ENCODE data around the gene BRSK1.

BRSK1 gene

DNA sequence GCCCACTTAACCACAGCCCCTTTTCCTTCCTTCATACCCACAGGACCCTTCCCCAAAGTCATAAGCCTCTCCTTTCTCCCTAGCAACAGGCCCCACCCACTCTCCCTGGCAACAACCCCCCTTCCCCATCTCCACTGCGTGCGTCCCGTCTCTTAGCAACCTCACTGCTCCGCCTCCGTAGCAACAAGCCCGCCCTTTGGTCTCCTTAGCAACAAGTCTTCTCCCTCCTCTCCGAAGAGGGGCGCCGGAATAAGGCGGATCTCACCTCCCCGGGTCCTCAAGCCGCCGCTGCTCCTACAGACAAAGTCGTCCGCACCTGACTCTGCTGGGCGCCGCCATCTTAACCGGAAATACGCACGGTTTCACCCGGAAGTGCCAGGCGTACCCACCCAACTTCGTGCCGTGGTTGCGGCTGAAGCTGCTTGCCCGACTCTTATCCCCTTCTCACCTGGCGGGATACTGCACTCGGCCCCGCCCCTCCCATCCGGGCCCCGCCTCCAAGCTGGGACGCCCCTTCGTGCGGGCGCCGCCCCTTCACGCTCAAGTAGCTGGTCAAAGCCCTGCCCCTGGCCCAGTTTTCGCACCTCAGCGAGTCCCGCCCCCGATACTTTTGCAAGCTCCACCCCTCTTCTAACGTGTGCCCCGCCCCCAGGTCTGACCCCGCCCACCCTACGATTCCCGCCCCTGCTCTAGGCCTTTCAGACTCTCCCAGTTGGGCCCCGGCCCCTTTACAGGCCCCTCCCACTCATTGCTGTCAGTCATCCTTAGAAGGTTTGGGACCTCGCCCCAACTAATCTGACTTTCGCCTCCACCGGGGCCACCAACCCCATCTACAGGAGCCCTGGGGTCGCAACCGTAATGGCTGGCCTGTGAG, 3.8 kb upstream of the BRSK1 start, which contains the start of gene HSPBP1:
TSS of gene HSPBP1 (minus strand) at position 341 of the 874 bp plus-strand sequence. CDS start 502 bp downstream, outside the sequence.
- Histone ChIP-seq H3K36me3 (ENCODE audit: control insufficient read depth, insufficient read depth, low read length) (peaks cover 9% of the 10 kb centered on the region), H3K4me1 (ENCODE audit: control insufficient read depth, insufficient read depth, low read length) (peaks cover 6% of the 10 kb centered on the region), H3K9ac (ENCODE audit: low read depth, low read length) (peak within 1 kb of the TSS; percentile 73), H3K27me3 (ENCODE audit: control insufficient read depth, insufficient read depth, low read length) (no peaks in the 10 kb centered on the region), H3K9me3 (ENCODE audit: control insufficient read depth, insufficient read depth, low read length) (no peaks in the 10 kb centered on the region), H3K4me3 (ENCODE audit: low read depth, low read length) (peak within 1 kb of the TSS; percentile 84)

DNA sequence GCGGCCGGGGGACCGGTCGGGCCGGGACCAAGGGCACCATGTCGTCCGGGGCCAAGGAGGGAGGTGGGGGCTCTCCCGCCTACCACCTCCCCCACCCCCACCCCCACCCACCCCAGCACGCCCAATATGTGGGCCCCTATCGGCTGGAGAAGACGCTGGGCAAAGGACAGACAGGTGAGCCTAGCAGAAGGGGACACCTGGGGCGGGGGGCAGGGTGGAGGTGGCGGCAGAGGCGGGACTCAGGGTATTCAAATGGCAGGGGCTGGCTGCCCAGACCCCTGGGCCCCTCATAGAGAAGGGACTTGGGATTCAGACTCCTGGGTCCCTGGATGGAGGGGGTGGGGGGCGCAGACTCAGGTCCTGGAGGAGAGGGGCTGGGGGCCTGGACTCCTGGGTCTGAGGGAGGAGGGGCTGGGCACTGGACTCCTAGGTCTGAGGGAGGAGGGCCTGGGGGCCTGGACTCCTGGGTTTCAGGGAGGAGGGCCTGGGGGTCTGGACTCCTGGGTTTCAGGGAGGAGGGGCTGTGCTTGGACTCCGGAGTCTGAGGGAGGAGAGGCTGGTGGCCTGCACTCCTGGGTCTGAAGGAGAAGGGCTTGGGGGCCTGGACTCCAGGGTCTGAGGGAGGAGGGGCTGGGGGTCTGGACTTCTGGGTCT, 735 bp downstream of the BRSK1 start:
- Histone ChIP-seq H3K4me3 (ENCODE audit: low read depth, low read length) (peak overlapping the region; percentile 43), H3K9ac (ENCODE audit: low read depth, low read length) (peak overlapping the region; percentile 54)

DNA sequence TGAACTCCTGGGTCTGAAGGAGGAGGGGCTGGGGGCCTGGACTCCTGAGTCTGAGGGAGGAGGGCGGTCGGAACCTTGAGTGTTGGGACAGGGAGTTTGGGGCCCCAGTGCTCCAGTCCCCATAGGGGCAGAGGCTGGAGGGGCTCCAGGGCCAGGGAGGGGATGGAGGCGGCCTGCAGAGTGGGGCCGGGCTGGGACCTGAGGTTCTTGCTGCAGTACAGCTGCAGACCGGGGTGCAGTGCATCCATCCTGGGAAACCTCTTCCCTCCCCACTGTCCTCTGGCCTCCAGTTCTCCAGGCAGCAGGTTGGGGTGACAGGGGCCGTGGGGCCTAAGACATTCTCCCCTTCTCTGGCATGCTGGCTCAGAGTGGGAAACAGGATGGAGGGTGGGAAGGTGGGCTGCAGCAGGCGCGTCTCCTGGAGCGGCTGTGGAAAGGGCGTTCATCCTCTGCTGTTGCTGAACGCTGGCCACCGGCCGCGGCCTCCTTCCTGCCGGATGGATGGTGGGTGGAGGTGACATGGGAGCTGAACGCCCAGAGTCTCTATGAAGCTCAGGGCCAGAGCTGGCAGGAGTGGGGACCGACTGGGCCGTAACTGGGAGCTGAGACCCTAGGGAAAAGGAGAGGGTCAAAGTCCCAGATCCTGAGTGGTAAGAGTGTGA, 1.6 kb downstream of the BRSK1 start:
- Histone ChIP-seq H3K4me3 (ENCODE audit: low read depth, low read length) (peak overlapping the region; percentile 43), H3K27me3 (ENCODE audit: control insufficient read depth, insufficient read depth, low read length) (no peaks in the 10 kb centered on the region), H3K36me3 (ENCODE audit: control insufficient read depth, insufficient read depth, low read length) (peaks cover 23% of the 10 kb centered on the region), H3K9me3 (ENCODE audit: control insufficient read depth, insufficient read depth, low read length) (no peaks in the 10 kb centered on the region), H3K9ac (ENCODE audit: low read depth, low read length) (no peak overlapping the region), H3K4me1 (ENCODE audit: control insufficient read depth, insufficient read depth, low read length) (peaks cover 6% of the 10 kb centered on the region)

More for the DNA sequence above, 735 bp downstream of the BRSK1 start:
- no peaks in the 10 kb centered on the region for H3K27me3 ChIP-seq (ENCODE audit: control insufficient read depth, insufficient read depth, low read length)
- H3K9me3 ChIP-seq (ENCODE audit: control insufficient read depth, insufficient read depth, low read length): no peaks in the 10 kb centered on the region
- H3K4me1 ChIP-seq (ENCODE audit: control insufficient read depth, insufficient read depth, low read length): peaks cover 6% of the 10 kb centered on the region
- H3K36me3 ChIP-seq (ENCODE audit: control insufficient read depth, insufficient read depth, low read length): peaks cover 21% of the 10 kb centered on the region

DNA sequence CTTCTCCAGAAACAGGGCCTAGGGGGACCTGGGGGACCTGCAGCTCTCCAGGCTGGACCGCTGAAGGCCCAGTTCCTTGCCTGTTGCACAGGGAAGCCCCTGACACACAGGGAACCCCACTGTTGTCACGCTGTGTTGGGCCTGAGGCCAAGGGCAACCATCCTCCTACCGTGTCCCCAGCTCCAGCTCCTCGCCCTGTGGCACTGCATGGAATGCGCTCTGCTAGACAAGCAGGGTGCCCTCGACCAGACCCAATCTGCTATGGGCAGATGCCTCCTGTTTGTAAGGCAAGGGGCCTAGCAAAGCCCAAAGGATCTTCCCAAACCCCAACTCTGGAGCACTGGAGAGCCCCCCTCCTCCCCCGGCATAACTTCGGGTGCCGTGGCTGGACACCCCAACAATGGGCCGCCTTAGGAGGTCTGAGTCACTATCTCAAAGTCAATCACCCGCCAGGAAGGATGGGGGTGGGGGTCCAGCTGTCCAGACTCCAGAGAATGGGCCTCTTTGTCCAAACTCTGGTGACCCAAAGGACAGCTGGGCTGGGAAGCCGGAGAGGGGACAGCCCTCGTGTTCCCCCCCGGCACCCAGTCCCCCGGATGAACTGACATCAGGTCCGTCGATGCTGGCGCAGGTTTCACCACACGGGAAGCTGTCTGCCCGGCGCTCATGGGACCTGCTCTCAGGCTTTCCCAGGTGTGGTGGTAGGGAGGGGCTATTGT, 3.7 kb downstream of the BRSK1 start:
- Histone ChIP-seq H3K4me3 (ENCODE audit: low read depth, low read length) (no peak overlapping the region), H3K27me3 (ENCODE audit: control insufficient read depth, insufficient read depth, low read length) (no peaks in the 10 kb centered on the region), H3K36me3 (ENCODE audit: control insufficient read depth, insufficient read depth, low read length) (peaks cover 27% of the 10 kb centered on the region), H3K4me1 (ENCODE audit: control insufficient read depth, insufficient read depth, low read length) (no peaks in the 10 kb centered on the region), H3K9ac (ENCODE audit: low read depth, low read length) (no peak overlapping the region), H3K9me3 (ENCODE audit: control insufficient read depth, insufficient read depth, low read length) (no peaks in the 10 kb centered on the region)

DNA sequence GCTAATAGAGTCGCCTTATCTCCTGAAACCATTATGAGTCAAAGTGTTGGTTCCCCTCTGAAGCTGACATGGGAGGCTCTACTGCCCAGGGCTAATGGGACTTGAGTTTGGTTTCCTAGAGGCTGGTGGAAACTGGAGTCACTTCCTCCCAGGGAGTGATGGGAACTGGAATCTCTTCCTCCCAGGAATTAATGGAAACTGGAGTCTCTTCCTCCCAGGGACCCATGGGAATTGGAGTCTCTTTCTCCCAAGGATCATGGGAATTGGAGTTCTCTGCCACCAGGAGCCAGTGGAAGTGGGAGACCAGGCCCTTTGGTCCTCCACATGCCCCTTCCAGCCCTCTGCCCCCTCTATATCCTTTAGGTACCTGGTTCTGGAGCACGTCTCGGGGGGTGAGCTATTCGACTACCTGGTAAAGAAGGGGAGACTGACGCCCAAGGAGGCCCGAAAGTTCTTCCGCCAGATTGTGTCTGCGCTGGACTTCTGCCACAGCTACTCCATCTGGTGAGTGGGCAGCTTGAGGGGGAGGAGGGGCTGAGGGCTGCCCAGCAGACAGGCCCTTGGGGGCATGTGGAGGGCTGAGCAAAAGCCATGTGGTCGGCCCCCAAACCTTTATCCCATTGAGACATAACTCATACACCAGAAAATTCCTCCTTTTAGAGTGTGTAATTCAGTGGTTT, 5.5 kb downstream of the BRSK1 start:
- H3K36me3 ChIP-seq (ENCODE audit: control insufficient read depth, insufficient read depth, low read length): peaks cover 33% of the 10 kb centered on the region
- no peaks in the 10 kb centered on the region for H3K9me3 ChIP-seq (ENCODE audit: control insufficient read depth, insufficient read depth, low read length)
- H3K4me3 ChIP-seq (ENCODE audit: low read depth, low read length): no peak overlapping the region
- H3K4me1 ChIP-seq (ENCODE audit: control insufficient read depth, insufficient read depth, low read length): no peaks in the 10 kb centered on the region
- no peak overlapping the region for H3K9ac ChIP-seq (ENCODE audit: low read depth, low read length)
- H3K27me3 ChIP-seq (ENCODE audit: control insufficient read depth, insufficient read depth, low read length): no peaks in the 10 kb centered on the region

DNA sequence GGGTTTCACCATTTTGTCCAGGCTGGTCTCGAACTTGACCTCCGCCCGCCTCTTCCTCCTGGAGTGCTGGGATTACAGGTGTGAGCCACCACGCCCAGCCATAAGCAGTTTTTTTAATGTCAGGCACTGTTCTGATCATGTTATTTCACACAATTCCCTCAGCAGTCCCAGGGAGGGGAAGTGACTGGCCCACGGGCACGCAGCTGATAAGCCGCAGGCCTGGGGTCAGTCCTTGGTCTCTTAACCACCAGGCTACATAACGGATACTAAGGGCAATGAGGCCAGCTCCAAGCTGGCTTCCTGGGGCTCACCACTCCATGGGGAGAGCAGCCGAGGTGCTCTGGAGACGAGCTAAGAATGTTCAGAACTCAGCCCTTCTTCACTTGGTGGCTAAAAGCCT, 13.5 kb downstream of the BRSK1 start:
- H3K9me3 ChIP-seq (ENCODE audit: control insufficient read depth, insufficient read depth, low read length): no peaks in the 10 kb centered on the region
- H3K9ac ChIP-seq (ENCODE audit: low read depth, low read length): no peak overlapping the region
- peaks cover 31% of the 10 kb centered on the region for H3K36me3 ChIP-seq (ENCODE audit: control insufficient read depth, insufficient read depth, low read length)
- H3K27me3 ChIP-seq (ENCODE audit: control insufficient read depth, insufficient read depth, low read length): no peaks in the 10 kb centered on the region
- no peak overlapping the region for H3K4me3 ChIP-seq (ENCODE audit: low read depth, low read length)
- peaks cover 3% of the 10 kb centered on the region for H3K4me1 ChIP-seq (ENCODE audit: control insufficient read depth, insufficient read depth, low read length)

DNA sequence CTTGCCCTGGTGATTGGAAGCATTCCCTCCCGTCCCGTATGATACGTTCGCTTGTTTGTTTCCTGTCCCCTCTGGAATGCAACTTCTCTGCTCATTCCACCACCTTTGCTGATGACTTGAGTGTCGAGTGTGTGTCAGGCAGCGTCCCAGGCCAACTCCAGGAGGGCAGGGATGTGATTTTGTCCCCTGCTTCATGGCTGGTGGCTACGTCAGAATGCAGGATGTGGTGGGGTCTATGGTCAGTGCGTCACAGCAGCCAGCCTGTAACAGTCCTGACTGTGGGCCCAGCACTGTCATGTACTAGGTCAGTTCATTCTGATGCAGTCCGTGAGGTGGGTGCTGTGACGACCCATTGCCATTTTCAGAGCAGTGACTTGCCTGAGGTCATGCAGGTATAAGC, 16.2 kb downstream of the BRSK1 start:
- Histone ChIP-seq H3K4me1 (ENCODE audit: control insufficient read depth, insufficient read depth, low read length) (peaks cover 3% of the 10 kb centered on the region), H3K4me3 (ENCODE audit: low read depth, low read length) (no peak overlapping the region), H3K9me3 (ENCODE audit: control insufficient read depth, insufficient read depth, low read length) (no peaks in the 10 kb centered on the region), H3K9ac (ENCODE audit: low read depth, low read length) (no peak overlapping the region), H3K27me3 (ENCODE audit: control insufficient read depth, insufficient read depth, low read length) (no peaks in the 10 kb centered on the region), H3K36me3 (ENCODE audit: control insufficient read depth, insufficient read depth, low read length) (peaks cover 44% of the 10 kb centered on the region)

DNA sequence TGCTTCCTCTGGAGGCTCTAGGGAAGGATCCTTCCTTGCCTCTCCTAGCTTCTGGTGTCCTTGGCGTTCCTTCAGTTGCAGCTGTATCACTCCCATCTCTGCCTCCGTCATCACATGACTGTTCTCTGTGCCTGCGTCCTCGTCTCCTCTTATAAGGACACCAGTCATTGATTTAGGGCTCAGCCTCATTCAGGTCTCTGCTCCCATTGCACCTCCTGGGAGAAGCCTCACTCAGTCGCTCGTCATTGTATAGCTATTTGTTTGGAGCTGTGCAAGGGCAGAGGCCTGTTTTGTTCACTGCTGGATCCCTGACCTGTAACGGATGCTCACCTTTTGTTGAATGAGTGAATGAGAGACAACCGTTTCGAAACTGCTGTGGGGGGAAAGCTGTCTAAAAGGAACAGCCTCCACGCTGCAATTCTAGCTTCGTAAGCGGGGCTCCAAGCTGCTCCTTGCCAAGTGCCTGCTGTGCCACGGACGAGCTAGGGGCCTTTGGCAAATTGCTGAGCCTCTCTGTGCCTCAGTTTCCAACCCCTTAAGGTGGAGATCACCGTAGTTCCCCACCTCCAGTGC, 17.2 kb downstream of the BRSK1 start:
- Histone ChIP-seq H3K4me3 (ENCODE audit: low read depth, low read length) (peak overlapping the region; percentile 22), H3K36me3 (ENCODE audit: control insufficient read depth, insufficient read depth, low read length) (peaks cover 48% of the 10 kb centered on the region), H3K9ac (ENCODE audit: low read depth, low read length) (no peak overlapping the region), H3K4me1 (ENCODE audit: control insufficient read depth, insufficient read depth, low read length) (peaks cover 3% of the 10 kb centered on the region), H3K27me3 (ENCODE audit: control insufficient read depth, insufficient read depth, low read length) (no peaks in the 10 kb centered on the region), H3K9me3 (ENCODE audit: control insufficient read depth, insufficient read depth, low read length) (no peaks in the 10 kb centered on the region)

DNA sequence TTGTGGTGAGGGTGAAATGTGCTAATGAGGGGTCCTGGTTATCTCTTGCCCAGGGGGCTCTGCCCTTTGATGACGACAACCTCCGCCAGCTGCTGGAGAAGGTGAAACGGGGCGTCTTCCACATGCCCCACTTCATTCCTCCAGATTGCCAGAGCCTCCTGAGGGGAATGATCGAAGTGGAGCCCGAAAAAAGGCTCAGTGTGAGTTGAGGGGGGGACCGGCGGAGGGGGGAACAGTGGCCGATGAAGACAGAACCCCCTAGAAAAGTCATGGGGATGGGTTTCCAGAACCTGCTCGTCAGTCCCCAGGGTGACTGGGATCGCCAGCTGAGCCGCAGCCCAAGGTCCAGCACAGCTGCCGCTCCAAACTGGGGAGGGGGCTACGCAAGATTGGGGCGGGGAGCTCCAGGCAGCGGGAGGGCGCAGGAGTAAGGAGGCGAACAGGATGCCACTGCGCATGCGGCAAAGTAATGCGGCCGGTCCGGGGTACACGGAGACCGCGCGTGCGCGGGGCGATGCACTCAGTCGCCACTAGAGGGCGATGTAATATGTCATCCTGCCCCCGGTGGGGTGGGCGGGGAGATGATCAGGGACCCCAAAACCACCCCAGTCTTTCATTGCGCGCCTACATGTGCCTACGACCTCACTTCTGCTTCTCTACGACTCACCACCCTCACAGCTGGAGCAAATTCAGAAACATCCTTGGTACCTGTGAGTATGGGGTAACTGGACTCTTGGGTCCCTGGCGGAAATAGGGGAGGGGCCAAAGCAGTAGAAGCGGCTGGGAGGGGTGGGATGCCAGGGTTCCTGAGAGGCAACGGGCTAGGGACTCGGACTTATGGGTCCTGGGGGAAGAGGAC, 17.9 kb downstream of the BRSK1 start:
- H3K4me3 ChIP-seq (ENCODE audit: low read depth, low read length): peak overlapping the region; percentile 33
- H3K27me3 ChIP-seq (ENCODE audit: control insufficient read depth, insufficient read depth, low read length): no peaks in the 10 kb centered on the region
- peaks cover 3% of the 10 kb centered on the region for H3K4me1 ChIP-seq (ENCODE audit: control insufficient read depth, insufficient read depth, low read length)
- no peaks in the 10 kb centered on the region for H3K9me3 ChIP-seq (ENCODE audit: control insufficient read depth, insufficient read depth, low read length)
- H3K36me3 ChIP-seq (ENCODE audit: control insufficient read depth, insufficient read depth, low read length): peaks cover 53% of the 10 kb centered on the region
- H3K9ac ChIP-seq (ENCODE audit: low read depth, low read length): no peak overlapping the region

DNA sequence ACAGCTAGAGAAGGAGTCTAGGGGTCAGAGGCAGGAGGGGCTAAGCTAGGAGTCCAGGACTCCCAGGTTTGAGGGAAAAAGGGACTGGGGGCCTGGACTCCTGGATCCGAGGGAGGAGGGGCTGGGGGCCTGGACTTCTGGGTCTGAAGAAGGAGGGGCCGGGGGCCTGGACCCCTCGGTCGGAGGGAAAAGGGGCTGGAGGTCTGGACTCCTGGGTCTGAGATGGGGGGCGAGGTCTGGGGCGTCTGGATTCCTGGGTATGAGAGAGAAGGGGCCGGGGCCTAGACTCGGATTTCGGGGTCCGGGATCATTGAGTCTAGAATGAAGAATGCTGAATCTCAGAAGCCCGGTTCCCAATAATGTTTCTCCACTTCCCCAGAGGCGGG, 18.5 kb downstream of the BRSK1 start:
- no peak overlapping the region for H3K9ac ChIP-seq (ENCODE audit: low read depth, low read length)
- H3K36me3 ChIP-seq (ENCODE audit: control insufficient read depth, insufficient read depth, low read length): peaks cover 53% of the 10 kb centered on the region
- no peaks in the 10 kb centered on the region for H3K27me3 ChIP-seq (ENCODE audit: control insufficient read depth, insufficient read depth, low read length)
- peak overlapping the region; percentile 33 for H3K4me3 ChIP-seq (ENCODE audit: low read depth, low read length)
- peaks cover 3% of the 10 kb centered on the region for H3K4me1 ChIP-seq (ENCODE audit: control insufficient read depth, insufficient read depth, low read length)
- no peaks in the 10 kb centered on the region for H3K9me3 ChIP-seq (ENCODE audit: control insufficient read depth, insufficient read depth, low read length)

Measured in iPS-15b (cell line).